SH-SY5Y (cell line): ENCODE results near the gene TBX2.

ENCODE experiments used
- GATA2 ChIP-seq: IDR thresholded peaks from 2 replicates; pipeline ENCODE4 v1.6.1; 2011; ENCODE audit warnings: mild to moderate bottlenecking, low read depth, low read length
- GATA3 ChIP-seq: IDR thresholded peaks from 2 replicates; pipeline ENCODE4 v1.6.1; 2011; ENCODE audit warnings: low read depth, mild to moderate bottlenecking, low read length, moderate library complexity

TBX2 gene

GRCh38 chr17:61457226-61457983, 57.8 kb downstream of the TBX2 start:
- TF ChIP-seq GATA3 (no peak), GATA2 (no peak)

- TF ChIP-seq GATA2 (no peak), GATA3 (no peak)
Observed at GRCh38 chr17:61458000-61458399, 58.4 kb downstream of the TBX2 start.

- TF ChIP-seq GATA2: no peak
- TF ChIP-seq GATA3: no peak
Observed at GRCh38 chr17:61458421-61459141, 58.9 kb downstream of the TBX2 start.
